HepG2 (cell line): ENCODE measurements around the gene NOTCH3. TPM values are rescaled to one million over a fixed set of nuclear protein-coding genes. Genes with fewer than 3 reads are reported as not detected.

Experiments
- ATAC-seq: fragments of 200-7000 bp; cut with Tn5 transposase; 3 replicates; pipeline ENCODE4 v1.9.1; 2020; ENCODE audit warnings: mild to moderate bottlenecking, moderate library complexity
- BruUV-seq: library from RNA; stranded (reverse); fragments of 400-500 nt; replicated peaks from 2 replicates; lab custom pipeline; 2021; lab: Mats Ljungman, UMichigan
- CTCF ChIA-PET: fragments of 300-600 bp; formaldehyde crosslinking; extraction: SDS; loops from one replicate; lab custom pipeline; 2021; ENCODE audit warnings: low total read pairs, inconsistent platforms, low intra/inter-chr PET ratio; lab: Yijun Ruan, JAX
- POLR2A ChIA-PET: fragments of 350-600 bp; sonication (Branson Sonifier 250); formaldehyde crosslinking; loops from one replicate; lab custom pipeline; 2020; ENCODE audit warnings: antibody characterized with exemption, inconsistent platforms; lab: Yijun Ruan, JAX
- DNase-seq: peaks from one replicate; pipeline ENCODE4 v3.0.0-alpha.2; 2015; ENCODE audit warnings: low spot score
- FAIRE-seq: peaks from 3 replicates; lab custom pipeline; 2011; peaks lifted over from hg19 to GRCh38; lab: Jason Lieb, UNC
- H2AFZ ChIP-seq: one replicate; pipeline ENCODE4 v1.6.1; 2011; ENCODE audit warnings: low read length, inconsistent platforms
- H3K27ac ChIP-seq: fragments of 300-600 bp; 3 replicates; pipeline ENCODE4 v1.8.0; 2011; ENCODE audit warnings: mixed run types, mild to moderate bottlenecking, mixed read lengths, low read length, inconsistent platforms; ENCODE audit not compliant: insufficient read depth; ENCODE audit errors: extremely low read length
- H3K27me3 ChIP-seq, 2 experiments: fragments of 200-600 bp in 1 of 2; 2 replicates in 1 of 2; 3 replicates in 1 of 2; pipeline versions ENCODE4 v1.6.0 to v1.8.0; 2011; ENCODE audit warnings: low read length in 2 of 2, mild to moderate bottlenecking in 2 of 2, moderate library complexity in 2 of 2, inconsistent platforms in 1 of 2; ENCODE audit not compliant: insufficient read depth in 2 of 2, control insufficient read depth in 1 of 2
- H3K36me3 ChIP-seq, 2 experiments: fragments of 200-600 bp in 1 of 2; replicated peaks in 1 of 2; 2 replicates in 1 of 2; 3 replicates in 1 of 2; pipeline versions ENCODE4 v1.5.1 to v1.8.0; 2011; ENCODE audit warnings: low read length in 2 of 2, inconsistent platforms in 1 of 2; ENCODE audit not compliant: insufficient read depth in 2 of 2, control insufficient read depth in 1 of 2
- H3K4me1 ChIP-seq: 2 replicates; pipeline ENCODE4 v1.5.1; 2012; ENCODE audit warnings: low read length, inconsistent platforms; ENCODE audit not compliant: insufficient read depth
- H3K4me2 ChIP-seq: 2 replicates; pipeline ENCODE4 v1.6.0; 2011; ENCODE audit warnings: low read depth, low read length, inconsistent platforms
- H3K4me3 ChIP-seq, 3 experiments: fragments of 200-600 bp in 1 of 3; sonication (generic), shearing (Covaris generic) in 1 of 3; replicated peaks in 1 of 3; 2 replicates each; pipeline ENCODE4 v1.5.1; 2011 to 2016; ENCODE audit warnings: low read length in 3 of 3, inconsistent platforms in 2 of 3, low read depth in 2 of 3, mild to moderate bottlenecking in 2 of 3, control low read depth in 1 of 3, mixed read lengths in 1 of 3; ENCODE audit not compliant: insufficient read depth in 1 of 3
- H3K79me2 ChIP-seq: one replicate; pipeline ENCODE4 v1.6.1; 2011; ENCODE audit warnings: low read length, inconsistent platforms; ENCODE audit not compliant: insufficient read depth
- H3K9ac ChIP-seq: 2 replicates; pipeline ENCODE4 v1.6.0; 2011; ENCODE audit warnings: mild to moderate bottlenecking, low read depth, low read length, inconsistent platforms; ENCODE audit not compliant: insufficient read depth
- H3K9me3 ChIP-seq: 2 replicates; pipeline ENCODE4 v1.5.1; 2012; ENCODE audit warnings: mild to moderate bottlenecking, low read length
- H4K20me1 ChIP-seq: 2 replicates; pipeline ENCODE4 v1.6.0; 2011; ENCODE audit warnings: inconsistent platforms, mild to moderate bottlenecking, low read length, moderate library complexity; ENCODE audit not compliant: insufficient read depth
- ARID2 ChIP-seq: sonication (generic); formaldehyde crosslinking; IDR thresholded peaks from 2 replicates; pipeline ENCODE4 v1.8.1; 2022; ENCODE audit warnings: mild to moderate bottlenecking, missing genetic modification reagents, borderline replicate concordance
- CTCF ChIP-seq: sonication (generic); formaldehyde crosslinking; IDR thresholded peaks from 2 replicates; pipeline ENCODE4 v1.5.0; 2020; ENCODE audit warnings: mild to moderate bottlenecking, missing genetic modification reagents, moderate library complexity
- DDIT3 ChIP-seq: sonication (generic); formaldehyde crosslinking; IDR thresholded peaks from 2 replicates; pipeline ENCODE4 v1.4.0; 2020; ENCODE audit warnings: mild to moderate bottlenecking, missing genetic modification reagents
- MBNL3 ChIP-seq: fragments of 250-450 bp; sonication (Bioruptor Pico); conservative IDR thresholded peaks from 2 replicates; pipeline ENCODE4 v1.8.0; 2022; ENCODE audit warnings: mild to moderate bottlenecking, inconsistent platforms
- MTA1 ChIP-seq: sonication (generic); formaldehyde crosslinking; IDR thresholded peaks from 2 replicates; pipeline ENCODE4 v1.4.0; 2020; ENCODE audit warnings: missing genetic modification reagents, mild to moderate bottlenecking, borderline replicate concordance
- POLR2G ChIP-seq: fragments of 200-400 bp; formaldehyde crosslinking; IDR thresholded peaks from 2 replicates; pipeline ENCODE4 v1.6.1; 2018; ENCODE audit warnings: mild to moderate bottlenecking, low read depth, low read length, moderate library complexity
- STAG1 ChIP-seq: sonication (generic); formaldehyde crosslinking; IDR thresholded peaks from 2 replicates; pipeline ENCODE4 v1.4.0; 2020; ENCODE audit warnings: missing genetic modification reagents
- ZBED4 ChIP-seq: sonication (generic); formaldehyde crosslinking; IDR thresholded peaks from 2 replicates; pipeline ENCODE4 v1.4.0; 2020; ENCODE audit warnings: missing genetic modification reagents, borderline replicate concordance
- ZFP36 ChIP-seq: fragments of 150-350 bp; IDR thresholded peaks from 2 replicates; pipeline ENCODE4 v1.6.1; 2018; ENCODE audit warnings: borderline replicate concordance, low read length, low read depth; ENCODE audit not compliant: partially characterized antibody
- ZNF337 ChIP-seq: sonication (generic); formaldehyde crosslinking; IDR thresholded peaks from 2 replicates; pipeline ENCODE4 v1.5.1; 2020; ENCODE audit warnings: missing genetic modification reagents, low read depth, mild to moderate bottlenecking, borderline replicate concordance
- ZNF530 ChIP-seq: sonication (generic); formaldehyde crosslinking; IDR thresholded peaks from 2 replicates; pipeline ENCODE4 v1.5.0; 2020; ENCODE audit warnings: low read depth, mild to moderate bottlenecking, missing genetic modification reagents
- ZNF687 ChIP-seq: sonication (generic); formaldehyde crosslinking; IDR thresholded peaks from 2 replicates; pipeline ENCODE4 v1.5.1; 2020; ENCODE audit warnings: mild to moderate bottlenecking, missing genetic modification reagents, moderate library complexity
- WGBS: methylation state at CpG from one replicate; pipeline ENCODE4 v1.1.6; 2017; ENCODE audit warnings: low lambda C conversion rate; 5-methylcytosine and 5-hydroxymethylcytosine counted together
- in situ Hi-C: cut with HindIII; loops from 2 replicates; pipeline ENCODE4 v1.10.0; 2017; ENCODE audit warnings: low pct_unique_long_range_greater_than_20kb; ENCODE audit not compliant: extremely low pct_ligation_motif_present
- intact Hi-C: fragments of 100-400 bp; cut with micrococcal nuclease; formaldehyde crosslinking; loops from one replicate; pipeline ENCODE4 v1.10.0; 2022; ENCODE audit not compliant: unreplicated experiment
- polyA plus RNA-seq, 8 experiments: library from polyadenylated mRNA; depleted of rRNA in 3 of 8; stranded (reverse) in 7 of 8; unstranded in 1 of 8; fragments of >200 nt; fragmentation: Illumina TruSeq in 4 of 8; extraction: Trizol in 4 of 8; gene quantifications; 2 replicates each; pipeline versions ENCODE4 v1.2.1 to v1.2.3, GENCODE V29; 2011 to 2016; ENCODE audit warnings: low read depth in 4 of 8, missing spikeins in 1 of 8, mixed read lengths in 1 of 8; ENCODE audit not compliant: insufficient read depth in 1 of 8
- total RNA-seq, 5 experiments: library from RNA; depleted of rRNA; stranded (reverse); fragments of >200 nt; fragmentation: Illumina TruSeq; extraction: Trizol; gene quantifications; 2 replicates each; pipeline ENCODE4 v1.2.3, GENCODE V29; 2016; ENCODE audit warnings: low read depth in 1 of 5

NOTCH3 gene
- total and polyA plus RNA-seq, 2 of the 13 experiments (the other 11 are each of a cell fraction or from before 2014, with no cell fraction given): 0.09 to 0.28 TPM

- DNase-seq (peak; percentile 49), FAIRE-seq (peak; percentile 59), ATAC-seq (0 out of 3 replicates have a peak, but pooled peaks have one; percentile 49)
- Histone ChIP-seq H3K27me3 (peaks cover 2 to 4% of the 10 kb centered on the region in 2 experiments; a peak in 2 of 5 replicates), H3K79me2 (no peaks in the 10 kb centered on the region), H3K36me3 (no peaks in the 10 kb centered on the region), H3K4me2 (no peak overlapping the region), H3K4me1 (no peaks in the 10 kb centered on the region), H3K27ac (no peak overlapping the region), H3K9ac (no peak overlapping the region), H3K4me3 (no peak overlapping the region), H3K9me3 (peaks cover 8% of the 10 kb centered on the region), H2AFZ (no peak overlapping the region), H4K20me1 (no peaks in the 10 kb centered on the region)
- BruUV-seq: no TSS peak
- 81% methylated on average over 3 of the region's 3 CpGs for WGBS
- in situ Hi-C loops: loop anchor here (5.0 kb wide), 1 partner anchor 57 kb away; no protein-coding TSS in a partner anchor
- intact Hi-C loops: no loop called here
- ChIA-PET CTCF (no interaction called here), POLR2A (interaction anchor here (1.1 kb wide), 1 partner anchor 28 kb away, joined by 3 read pairs; a partner anchor contains a TSS)
- TF ChIP-seq CTCF: peak; percentile 45; the same call in 1 of the 2 replicates
- TF ChIP-seq DDIT3: no peak
- no peak for TF ChIP-seq ZNF337 (CRISPR knock-in tag)
- TF ChIP-seq ARID2 (CRISPR knock-in tag): no peak
- no peak for TF ChIP-seq ZBED4 (CRISPR knock-in tag)
- no peak for TF ChIP-seq ZNF687 (CRISPR knock-in tag)
- TF ChIP-seq ZNF530 (CRISPR knock-in tag): no peak
- peak; percentile 47 for TF ChIP-seq STAG1 (CRISPR knock-in tag)
- TF ChIP-seq ZFP36: no peak
- TF ChIP-seq POLR2G: no peak
- TF ChIP-seq MBNL3 (CRISPR knock-in tag): no peak
- no peak for TF ChIP-seq MTA1
Measured at GRCh38 chr19:15154002-15154612, 46.7 kb downstream of the NOTCH3 start.
